GM21528 (cell line): Measurements from ENCODE around the gene SLC1A2.

Experiments
- ATAC-seq: cut with Tn5 transposase; IDR thresholded peaks from one replicate; pipeline ENCODE4 v1.9.1; 2021; ENCODE audit warnings: mild to moderate bottlenecking, moderate library complexity; ENCODE audit not compliant: unreplicated experiment, low FRiP score

Gene SLC1A2

DNA sequence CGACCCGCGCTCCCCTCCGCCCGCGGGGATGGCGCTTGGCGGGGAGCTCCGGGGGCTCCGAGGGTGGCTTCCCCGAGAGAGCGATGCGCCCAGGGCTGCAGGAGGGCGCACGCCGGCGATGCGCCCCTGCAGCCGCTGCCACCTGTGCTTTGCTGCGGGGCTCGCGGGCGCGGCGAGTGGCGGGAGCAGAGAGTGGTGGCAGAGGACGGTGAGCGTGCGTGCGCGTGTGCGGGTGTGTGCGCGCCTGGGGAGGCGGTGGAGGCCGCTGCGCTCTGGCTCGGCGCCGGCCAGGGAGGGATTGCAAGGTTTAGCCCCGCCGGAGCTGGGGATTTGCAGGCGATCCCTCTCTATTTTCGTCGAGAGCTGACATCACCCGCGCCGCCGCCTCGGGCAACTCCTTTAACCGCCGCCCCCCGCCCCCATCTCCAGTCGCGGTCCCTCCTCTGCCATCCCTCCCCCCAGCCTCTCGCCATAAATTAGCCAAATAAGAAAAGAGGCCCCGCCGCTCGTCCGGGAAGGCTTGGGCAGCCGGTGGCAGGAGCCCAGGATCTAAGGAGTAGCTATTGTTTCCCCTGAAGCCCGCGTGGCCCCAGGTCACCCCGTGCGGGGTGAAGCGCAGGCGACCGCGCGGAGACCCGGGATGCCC lies at the start of gene SLC1A2:
SLC1A2 (minus strand) TSS at position 375 of the 646 bp plus-strand sequence. CDS start 592 bp downstream, outside the sequence.
- ATAC-seq, result no peak

DNA sequence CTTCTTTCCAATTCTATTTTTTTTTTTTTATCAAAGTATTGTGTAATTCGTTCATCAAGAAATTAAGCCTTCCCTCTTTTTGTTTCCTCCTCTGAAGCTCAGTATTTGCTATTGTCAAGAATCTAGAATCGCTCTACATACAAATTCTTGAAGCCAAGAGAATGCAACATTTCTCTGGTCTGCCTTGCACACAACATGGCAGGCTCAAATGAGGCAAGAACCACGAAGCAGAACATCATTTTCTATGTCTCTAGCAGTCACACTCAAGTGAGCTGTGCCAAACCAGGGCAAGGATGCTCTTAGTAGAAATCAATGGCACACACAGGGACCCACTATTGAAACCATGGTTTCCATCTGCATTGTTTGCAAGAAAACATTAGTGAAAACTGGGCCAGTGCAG lies 46.7 kb upstream of the SLC1A2 start:
- no peak for ATAC-seq

DNA sequence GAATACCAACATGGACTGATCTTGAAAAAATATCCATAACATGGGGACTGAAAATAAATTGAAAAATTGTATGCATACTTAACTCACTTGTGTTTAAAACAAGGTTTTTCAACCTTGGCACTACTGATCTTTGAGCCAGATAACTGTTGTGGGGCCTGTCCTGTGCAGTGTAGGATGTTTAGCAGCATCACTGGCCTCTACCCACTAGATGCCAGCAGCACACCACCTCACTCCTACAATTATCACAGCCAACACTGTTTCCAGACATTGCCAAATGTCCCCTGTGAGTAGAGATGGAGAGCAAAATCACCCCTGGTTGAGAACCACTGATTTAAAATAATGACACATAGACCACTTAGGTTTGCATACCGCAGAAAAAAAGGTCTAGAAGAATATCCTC lies 45.0 kb upstream of the SLC1A2 start:
- ATAC-seq, result no peak

DNA sequence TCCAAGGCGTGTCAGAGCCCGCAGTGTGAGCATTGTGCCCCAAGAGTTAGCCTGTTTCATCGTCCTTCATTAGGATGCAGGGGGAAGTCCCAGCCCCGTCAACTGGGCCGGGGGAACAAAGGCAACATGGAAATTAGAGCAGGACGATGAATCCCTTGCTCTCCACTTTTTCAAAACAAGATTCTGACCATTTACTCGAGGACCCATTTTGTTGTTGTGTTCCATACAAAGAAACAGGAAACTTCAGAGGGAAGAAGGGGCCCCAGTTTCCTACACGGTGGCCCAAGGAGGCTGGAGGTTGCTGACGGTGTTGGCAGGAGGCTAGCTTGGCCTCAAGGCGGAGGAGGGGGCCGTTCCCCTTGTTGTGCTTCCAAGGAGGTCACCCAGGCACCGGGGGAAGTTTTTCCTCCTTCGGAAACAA lies 44.0 kb upstream of the SLC1A2 start:
- no peak for ATAC-seq

DNA sequence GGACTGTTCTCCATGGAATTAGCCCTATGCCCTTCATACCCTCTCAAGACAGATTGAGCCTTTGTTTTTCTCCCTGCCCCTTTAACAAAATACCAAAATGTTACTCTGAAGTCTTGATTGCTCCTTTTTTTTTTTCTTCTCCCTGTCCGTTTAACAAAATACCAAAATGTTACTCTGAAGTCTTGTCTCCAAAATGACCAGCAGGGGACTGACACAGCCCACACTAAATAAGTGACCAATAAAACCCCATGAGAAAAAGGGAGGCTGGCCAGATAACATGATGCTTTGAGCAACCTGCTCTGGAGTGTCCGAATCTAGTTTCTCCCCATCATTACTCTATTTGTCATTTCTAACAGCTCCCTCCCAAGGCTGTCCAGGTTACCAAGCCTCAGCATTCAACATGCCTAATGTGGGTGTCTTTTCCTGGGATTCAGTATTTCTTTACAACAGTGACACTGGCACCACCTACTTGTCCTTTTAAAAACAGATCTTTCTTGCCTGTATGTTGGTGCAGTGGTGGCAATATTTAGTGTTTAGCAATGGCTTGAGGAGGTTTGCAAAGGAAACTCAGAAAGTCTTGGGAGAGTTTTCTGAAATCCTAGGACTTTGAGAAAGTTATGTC lies 42.7 kb upstream of the SLC1A2 start:
- no peak for ATAC-seq

DNA sequence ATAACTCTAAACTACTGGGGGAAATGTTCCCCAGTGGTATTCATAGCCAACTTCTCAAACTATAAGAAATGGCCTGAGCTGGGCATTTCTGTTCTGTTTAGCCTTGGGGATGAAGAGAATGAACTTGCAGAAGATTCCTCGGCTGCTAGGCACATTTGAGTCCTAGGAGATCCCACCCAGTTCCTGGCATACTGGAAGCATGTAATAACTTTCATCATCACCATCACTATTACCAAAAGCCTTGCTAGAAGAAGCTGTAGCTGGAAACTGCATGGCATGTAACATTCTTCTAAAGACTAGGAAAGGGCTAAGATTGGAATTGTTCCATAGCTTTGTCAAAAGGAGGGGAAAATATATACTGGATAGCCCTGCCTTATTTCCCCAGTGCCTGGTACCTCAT lies 40.1 kb upstream of the SLC1A2 start:
- ATAC-seq, result no peak

DNA sequence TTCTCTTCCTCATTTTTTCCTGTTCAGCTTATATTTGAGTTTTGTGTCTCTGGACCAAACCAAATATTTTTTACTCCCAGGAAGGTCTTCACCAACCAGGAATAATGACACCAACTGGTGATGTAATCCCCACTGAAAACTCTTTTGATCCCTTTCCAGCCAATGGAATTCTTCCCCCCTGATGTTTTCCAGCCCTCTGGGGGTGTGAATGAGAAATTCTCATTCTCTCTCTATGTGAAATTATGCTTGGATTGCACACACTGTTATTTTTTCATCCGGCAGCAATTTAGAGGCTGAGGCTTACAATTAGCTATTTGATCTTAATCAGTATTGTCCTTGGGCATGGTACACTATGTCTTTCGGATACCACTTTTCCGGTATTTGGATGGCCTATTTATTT lies 39.5 kb upstream of the SLC1A2 start:
- no peak for ATAC-seq

DNA sequence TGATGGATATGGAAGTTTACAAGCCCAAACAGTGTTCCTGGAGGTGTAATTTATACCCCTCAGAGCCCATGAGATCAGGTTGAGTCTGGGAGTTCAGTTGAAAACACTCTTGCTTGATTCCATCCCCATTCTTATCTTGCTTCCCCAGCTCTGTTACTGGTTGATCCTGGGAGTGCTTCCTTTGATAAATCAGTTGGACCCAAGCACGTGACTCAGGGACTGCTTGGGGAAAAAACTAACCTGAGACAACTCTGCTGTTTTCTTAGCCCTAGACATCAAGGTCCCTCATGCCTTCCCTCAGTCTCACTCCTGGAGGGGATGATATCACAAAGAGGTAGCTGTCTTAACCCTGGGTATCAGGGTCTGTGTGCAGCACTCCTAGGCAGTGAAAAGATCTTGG lies 35.0 kb upstream of the SLC1A2 start:
- ATAC-seq, result no peak

DNA sequence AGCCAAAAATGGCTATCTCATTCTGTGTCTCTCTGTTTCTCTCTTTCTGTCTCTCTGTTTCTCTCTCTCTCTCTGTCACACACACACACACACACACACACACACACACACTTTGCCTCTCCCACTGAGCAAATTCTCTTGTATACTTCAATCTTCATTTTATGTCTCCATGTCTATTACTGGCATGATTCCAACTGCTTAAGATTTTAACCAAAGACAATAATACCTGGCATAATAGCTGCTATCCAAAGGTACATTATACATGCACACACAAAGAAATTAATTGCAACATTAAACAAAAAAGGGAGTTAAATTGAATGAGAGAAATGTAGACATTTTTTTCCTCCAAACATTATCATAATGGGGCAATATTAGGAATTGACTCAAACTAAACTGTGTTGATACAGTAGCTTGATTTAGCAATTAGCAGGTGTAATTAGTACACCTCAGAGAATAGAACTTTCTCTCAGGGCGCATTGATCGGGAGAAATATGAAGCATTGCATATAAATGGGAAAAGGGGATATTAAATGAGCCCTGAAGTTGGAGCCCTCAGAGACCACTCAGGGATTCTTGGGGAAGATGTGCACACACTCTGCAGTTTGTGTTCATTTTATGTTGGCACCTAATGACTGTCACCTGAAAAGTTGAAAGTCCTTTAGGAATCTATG lies 17.4 kb upstream of the SLC1A2 start:
- no peak for ATAC-seq

DNA sequence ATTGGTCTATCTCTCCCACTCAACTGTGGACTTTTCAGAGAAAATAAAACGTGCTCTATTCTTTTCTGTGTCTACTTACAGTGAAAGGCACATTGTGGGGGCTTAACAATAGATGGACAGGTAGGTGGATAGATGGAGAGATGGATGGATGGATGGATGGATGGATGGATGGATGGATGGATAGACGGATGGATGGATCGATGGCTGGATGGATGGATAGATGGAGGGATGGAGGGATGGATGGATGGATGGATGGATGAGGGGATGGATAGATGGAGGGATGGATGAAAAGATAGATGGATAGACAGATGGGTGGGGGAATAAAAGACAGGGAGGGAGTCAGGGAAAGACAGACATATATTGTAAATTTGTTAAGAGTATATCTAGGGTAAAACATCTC lies 14.2 kb upstream of the SLC1A2 start:
- ATAC-seq, result no peak

DNA sequence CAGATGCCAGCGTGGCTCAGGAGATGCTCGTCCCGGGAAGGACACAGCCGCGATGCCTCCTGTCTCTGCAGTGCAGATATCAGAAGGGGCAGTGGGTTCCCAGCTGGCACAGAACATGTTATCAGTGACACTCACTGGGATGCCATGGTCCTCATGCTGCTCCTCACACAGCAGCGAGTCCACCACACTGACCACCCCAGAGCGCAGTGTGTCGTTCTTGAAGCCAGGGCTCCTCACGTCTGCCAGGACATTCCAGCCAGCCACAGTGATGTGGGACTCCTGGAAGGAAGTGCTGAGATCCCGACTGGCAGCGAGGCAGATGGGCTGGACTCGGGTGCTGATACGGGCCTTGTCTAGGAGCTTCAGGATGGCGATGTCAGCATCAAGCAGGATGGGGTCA lies 13.1 kb upstream of the SLC1A2 start:
- no peak for ATAC-seq

DNA sequence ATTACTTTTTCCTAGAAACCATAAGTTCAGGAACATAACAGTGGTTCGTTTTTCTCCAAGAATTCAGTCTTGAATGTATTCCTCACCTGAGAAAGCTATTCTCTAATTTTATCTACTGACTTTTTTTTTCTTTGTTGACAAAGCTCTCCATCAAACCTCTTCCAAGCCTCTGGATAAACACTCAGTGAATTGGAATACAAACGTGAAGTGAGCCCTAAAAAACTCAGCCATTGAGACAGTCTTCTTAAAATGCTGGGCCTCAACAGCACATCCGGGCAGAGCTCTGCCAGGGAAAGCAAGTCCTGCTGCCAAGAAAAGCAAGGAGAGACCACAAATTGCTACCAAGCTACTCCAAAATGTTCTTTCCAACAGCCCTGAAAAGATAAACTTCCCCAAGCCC lies 7.7 kb upstream of the SLC1A2 start:
- no peak for ATAC-seq

DNA sequence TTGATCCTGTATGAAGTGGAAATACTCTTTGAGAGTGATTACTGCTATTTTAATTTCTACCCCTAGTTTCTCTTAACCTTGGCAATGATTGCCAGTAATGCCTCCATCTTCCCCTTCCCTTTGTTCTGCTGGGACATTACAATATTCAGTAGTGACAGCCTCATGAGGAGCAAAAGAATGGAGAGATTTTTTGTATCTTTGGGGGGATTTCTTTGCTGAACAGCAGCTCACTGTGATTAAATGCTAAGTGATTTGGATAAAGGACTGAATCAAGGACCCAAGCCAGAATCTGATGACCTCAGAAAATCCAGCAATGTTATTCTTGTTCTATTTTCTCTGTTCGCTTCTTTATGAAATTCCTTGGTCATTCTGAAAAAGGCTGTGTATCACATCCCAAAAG lies 7.0 kb upstream of the SLC1A2 start:
- ATAC-seq, result no peak

DNA sequence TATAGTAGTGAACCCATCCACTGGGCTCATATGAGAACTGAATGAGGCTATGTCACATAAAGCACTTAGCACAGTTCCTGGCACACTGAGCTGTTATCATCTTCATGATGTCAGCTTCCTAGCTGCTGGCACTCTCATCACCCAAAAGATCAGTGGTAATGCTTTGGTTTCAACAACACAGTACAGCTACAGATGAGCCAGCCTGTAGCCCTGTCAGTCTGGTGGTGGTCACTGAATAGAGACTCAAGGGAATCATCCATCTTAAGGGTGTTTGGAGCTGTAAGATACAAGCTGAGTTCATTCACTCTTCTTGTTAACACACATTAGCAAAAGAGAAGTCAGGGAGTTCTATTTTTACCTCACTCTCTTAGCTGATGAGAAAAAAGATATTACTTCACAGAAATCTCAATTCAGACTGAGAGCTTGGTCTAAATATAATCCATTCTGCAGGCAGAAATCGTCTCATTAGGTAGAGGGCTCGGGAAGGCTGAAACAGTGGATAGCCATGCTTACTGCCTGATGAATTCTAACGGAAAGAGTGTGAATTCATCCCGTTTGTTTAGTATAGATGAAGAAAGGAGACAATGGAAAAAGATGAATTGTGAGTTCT lies 6.3 kb upstream of the SLC1A2 start:
- no peak for ATAC-seq

DNA sequence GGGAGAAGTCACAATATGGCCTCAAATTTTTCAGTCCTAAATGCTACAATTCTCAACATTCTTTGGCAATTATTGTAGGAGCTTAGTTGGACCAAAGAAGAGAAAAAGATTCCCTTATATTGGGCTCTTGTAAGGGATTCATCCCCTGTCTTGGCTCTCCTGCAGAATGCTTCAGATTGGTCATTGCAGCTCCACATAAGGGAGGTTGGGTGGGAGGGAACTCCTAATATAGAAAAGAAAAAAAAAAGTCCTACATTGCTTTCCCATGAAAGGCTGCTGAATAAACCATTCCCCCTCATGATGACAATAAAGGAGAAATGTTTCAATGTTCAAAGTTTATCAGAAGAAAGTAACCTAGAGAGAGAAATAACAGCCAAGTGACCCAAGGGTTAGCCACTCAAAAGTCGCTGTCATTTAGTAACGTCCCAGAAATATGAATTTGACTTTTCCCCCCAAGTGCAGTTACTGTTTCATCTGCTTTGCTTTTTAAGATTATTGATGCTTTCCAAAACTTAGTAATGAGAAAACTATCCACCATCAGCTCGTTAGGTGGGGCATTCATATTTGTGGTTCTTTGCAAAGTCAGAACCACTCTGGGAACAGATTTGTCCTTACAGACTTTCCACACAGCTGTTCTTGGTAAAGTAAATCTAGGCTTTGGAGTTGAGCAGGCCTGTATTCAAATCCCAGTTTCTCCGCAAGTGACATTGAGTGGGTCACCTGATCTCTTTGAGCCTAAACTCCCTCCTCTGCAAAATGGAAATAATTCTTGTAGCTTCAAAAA lies 5.0 kb upstream of the SLC1A2 start:
- ATAC-seq, result no peak

DNA sequence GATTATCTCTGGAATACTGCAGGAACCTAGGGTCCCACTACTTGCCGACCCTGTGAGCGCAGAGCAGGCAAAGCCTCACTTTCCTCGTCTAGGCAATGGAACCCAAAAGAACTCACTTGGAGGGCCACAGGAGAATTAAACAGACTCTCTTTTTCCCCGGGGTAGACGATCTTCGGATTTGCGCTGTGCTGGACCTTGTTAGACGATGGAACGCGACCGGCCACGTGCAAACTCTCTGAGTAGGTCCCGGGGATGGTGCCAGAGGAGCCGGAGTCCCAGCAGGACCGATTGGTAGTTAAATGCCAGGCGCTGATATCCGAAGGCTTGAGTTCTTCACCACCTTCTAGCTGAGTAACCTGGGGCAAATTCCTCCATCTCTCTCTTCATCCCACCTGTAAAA lies 1.0 kb upstream of the SLC1A2 start:
- ATAC-seq, result no peak

DNA sequence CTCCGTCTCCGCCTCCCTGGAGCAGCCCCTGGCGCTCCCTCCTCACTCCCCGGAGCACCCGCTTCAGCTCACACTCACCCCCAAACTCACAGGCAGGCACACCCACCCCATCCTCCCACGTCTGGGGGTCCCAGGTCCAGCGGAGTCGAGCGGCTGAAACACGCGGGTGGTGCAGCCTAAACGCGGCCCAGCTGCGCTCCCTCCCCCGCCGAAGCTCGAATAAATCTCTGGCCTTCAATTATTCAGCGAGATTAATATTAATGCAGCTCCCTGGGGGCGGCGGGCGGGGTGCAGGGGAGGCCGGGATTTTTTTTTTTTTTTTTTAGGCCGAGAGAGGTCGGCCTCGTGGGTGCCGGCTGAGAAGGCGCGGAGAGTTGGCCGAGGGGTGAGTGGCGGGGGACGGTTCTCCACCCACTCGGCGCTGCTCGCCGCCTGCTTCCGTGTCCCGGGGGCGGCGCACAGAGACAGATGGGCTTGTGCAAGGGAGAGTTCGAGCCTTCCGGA lies 524 bp upstream of the SLC1A2 start:
- no peak for ATAC-seq

DNA sequence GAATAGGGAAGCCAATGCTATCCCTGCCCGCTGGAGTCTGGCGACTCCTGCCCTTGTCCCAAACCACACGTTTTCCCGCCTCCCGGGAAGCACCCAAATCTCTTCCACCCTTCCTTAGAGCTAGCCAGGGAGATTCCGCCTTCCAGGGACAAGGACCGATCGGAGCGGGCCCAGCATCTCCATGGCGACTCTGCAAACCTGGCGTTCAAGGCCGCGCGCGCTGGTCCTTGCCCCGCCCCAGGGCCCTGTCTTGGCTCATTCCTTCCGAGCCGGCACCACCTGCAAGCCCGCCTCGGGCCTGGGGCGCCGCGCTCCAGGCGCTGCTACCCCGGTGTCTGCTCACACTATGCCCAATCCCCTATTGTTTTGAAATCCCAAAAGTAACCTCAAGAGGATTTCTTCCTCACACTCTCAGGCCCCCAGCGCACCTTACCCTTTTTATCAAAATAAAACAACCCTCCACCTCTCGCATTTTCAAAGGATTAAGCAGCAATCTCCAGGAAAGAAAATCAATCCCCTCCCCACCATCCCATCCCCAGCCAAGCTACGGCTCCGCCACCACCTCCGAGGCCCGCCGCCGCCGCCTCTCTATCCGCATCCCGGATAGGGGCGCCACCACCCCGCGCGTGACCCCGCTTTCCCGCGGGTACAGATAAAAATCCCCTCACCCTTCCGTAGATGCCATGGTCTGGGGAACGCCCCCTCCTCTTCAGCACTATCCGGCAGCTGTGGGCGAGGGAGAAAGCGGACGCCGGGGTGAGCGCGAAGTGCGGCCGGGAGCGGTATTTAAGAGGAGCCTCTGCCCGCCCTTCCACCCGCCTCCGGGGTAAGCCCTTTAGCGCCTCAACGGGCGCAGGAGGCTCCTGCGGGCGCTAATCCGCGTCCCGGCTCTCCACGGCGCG lies 825 bp downstream of the SLC1A2 start:
- ATAC-seq, result no peak

DNA sequence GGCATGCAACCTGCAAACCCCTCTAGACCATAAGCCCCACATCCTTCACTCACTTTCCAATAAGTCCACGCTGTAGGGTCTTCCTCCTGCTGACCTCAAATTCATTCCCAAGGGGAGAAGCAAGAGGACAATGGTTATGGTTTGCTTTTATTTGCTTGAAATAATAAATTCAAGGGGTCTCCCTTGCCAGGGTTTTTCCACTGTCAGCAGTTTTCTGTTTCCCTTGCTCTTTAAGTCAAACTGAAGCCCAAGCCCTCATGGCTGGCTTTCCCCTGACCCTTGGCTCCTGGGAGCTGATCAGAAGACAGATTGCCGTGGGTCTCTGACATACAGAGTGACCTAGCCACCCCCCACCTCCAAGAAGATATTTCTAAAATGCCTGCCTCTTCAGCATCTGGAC lies 3.9 kb downstream of the SLC1A2 start:
- ATAC-seq, result no peak

DNA sequence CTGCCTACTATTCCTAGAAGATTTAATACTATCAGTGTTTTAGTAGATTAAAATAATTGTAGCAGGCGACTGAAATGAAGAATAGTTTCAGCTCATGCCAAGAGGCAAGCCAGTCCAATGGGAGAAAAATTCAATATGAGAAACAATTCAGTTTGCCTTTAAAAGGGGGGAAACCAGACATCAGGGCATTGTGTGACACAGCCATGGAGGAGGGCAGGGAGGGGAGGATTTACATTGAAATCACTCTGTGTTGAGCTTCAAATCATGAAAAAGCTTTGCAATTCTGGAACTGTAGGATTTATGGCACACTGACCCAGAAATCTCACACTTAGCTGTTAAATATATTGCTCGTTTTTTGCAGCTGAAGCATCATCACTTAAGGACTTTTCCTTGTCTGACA lies 4.6 kb downstream of the SLC1A2 start:
- no peak for ATAC-seq
